Stomach (tissue), 4 donors: ENCODE results near the gene SLF1.

Experiments
- POLR2AphosphoS5 ChIP-seq, 3 donors: sonication (generic); formaldehyde crosslinking; IDR thresholded peaks; one replicate each; pipeline ENCODE4 v1.6.1; 2016; ENCODE audit warnings: antibody characterized with exemption in 3 of 3
- TF ChIP-seq, protein P1 (sequence below), 7 experiments: fragments of 450-650 bp in 4 of 7; fragments of 200-600 bp in 3 of 7; sonication (generic) in 3 of 7; IDR thresholded peaks; one replicate each; pipeline ENCODE4 v1.5.1; 2016 to 2019; ENCODE audit warnings: antibody characterized with exemption in 7 of 7, control low read depth in 2 of 7, mild to moderate bottlenecking in 1 of 7

DNA sequence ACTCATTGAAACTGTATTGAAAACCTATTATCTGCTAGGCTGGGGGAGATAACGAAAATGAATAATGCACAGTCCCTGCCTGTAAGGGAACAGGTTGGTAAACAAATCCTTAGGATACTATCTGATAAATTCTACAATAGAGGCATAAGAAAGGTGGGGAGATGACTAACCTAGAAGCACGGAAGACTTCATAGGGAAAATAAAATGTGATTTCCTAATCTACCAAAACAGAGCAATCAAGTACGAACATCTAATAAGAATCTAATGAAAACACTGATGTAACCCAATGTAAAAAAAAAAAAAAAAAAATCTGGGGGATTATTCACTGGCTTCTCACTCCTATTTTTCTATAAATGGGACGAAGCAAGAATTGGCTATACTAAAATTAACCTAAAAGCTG lies 124.4 kb downstream of the SLF1 start:
- TF ChIP-seq POLR2AphosphoS5 (IDR thresholded peaks at IDR 0.05) = no peak
- TF ChIP-seq, protein P1, sequence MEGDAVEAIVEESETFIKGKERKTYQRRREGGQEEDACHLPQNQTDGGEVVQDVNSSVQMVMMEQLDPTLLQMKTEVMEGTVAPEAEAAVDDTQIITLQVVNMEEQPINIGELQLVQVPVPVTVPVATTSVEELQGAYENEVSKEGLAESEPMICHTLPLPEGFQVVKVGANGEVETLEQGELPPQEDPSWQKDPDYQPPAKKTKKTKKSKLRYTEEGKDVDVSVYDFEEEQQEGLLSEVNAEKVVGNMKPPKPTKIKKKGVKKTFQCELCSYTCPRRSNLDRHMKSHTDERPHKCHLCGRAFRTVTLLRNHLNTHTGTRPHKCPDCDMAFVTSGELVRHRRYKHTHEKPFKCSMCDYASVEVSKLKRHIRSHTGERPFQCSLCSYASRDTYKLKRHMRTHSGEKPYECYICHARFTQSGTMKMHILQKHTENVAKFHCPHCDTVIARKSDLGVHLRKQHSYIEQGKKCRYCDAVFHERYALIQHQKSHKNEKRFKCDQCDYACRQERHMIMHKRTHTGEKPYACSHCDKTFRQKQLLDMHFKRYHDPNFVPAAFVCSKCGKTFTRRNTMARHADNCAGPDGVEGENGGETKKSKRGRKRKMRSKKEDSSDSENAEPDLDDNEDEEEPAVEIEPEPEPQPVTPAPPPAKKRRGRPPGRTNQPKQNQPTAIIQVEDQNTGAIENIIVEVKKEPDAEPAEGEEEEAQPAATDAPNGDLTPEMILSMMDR (IDR thresholded peaks at IDR 0.05) = no peak
